ENCODE results near the gene UBE2G2.

UBE2G2 gene

DNA sequence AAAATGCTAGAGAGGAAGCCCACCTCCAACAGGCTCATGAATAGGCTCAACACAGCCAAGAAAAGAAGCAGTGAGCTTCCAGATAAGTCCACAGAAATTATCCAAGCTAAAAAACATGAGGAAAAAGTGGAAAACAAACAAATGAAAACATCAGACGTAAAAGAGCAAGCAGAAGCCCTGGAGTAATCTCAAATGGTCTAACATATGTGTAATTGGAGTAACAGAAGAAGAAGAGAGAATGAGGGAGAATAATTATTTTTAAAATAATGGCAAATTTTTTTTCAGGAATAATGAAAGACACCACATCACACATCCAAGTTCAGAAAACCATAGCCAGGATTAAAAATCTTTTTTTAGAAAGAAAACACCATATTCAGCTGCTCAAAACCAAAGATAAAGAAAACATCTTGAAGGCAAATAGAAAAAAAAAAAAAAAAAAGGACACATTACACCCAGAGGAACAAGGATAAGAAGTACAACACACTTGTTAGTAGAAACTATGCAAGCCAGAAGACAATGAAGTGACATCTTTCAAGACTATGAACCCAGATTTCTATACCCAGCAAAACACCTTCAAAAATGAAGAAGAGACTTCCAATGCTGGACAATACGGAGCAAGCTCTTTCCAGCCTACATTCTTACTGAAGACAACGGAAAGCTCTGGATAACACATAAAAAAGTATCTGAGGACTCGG lies 26.9 kb upstream of the UBE2G2 start:
- H3K79me2 ChIP-seq, result no peaks in the 10 kb centered on the region
- H3K9ac ChIP-seq, result no peak overlapping the region
- no peak overlapping the region for H3K4me2 ChIP-seq (ENCODE audit: low read length)
- H3K27ac ChIP-seq, result no peak overlapping the region
- no peak overlapping the region for H3K4me3 ChIP-seq (ENCODE audit: low read depth, low read length)
- H3K36me3 ChIP-seq (ENCODE audit: control insufficient read depth, insufficient read depth, low read length), result no peaks in the 10 kb centered on the region
- no peak overlapping the region for H2AFZ ChIP-seq
- no peaks in the 10 kb centered on the region for H3K4me1 ChIP-seq
- TF ChIP-seq, protein P1, sequence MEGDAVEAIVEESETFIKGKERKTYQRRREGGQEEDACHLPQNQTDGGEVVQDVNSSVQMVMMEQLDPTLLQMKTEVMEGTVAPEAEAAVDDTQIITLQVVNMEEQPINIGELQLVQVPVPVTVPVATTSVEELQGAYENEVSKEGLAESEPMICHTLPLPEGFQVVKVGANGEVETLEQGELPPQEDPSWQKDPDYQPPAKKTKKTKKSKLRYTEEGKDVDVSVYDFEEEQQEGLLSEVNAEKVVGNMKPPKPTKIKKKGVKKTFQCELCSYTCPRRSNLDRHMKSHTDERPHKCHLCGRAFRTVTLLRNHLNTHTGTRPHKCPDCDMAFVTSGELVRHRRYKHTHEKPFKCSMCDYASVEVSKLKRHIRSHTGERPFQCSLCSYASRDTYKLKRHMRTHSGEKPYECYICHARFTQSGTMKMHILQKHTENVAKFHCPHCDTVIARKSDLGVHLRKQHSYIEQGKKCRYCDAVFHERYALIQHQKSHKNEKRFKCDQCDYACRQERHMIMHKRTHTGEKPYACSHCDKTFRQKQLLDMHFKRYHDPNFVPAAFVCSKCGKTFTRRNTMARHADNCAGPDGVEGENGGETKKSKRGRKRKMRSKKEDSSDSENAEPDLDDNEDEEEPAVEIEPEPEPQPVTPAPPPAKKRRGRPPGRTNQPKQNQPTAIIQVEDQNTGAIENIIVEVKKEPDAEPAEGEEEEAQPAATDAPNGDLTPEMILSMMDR (IDR thresholded peaks at IDR 0.05), result no peak
- H3K27me3 ChIP-seq (ENCODE audit: control insufficient read depth, insufficient read depth, low read length), result no peaks in the 10 kb centered on the region
- H3K9me3 ChIP-seq (ENCODE audit: control insufficient read depth, low read length), result no peaks in the 10 kb centered on the region

- Histone ChIP-seq H3K79me2 (no peaks in the 10 kb centered on the region), H2AFZ (no peak overlapping the region), H3K4me1 (no peaks in the 10 kb centered on the region), H3K9ac (no peak overlapping the region), H3K9me3 (ENCODE audit: control insufficient read depth, low read length) (no peaks in the 10 kb centered on the region), H3K27me3 (ENCODE audit: control insufficient read depth, insufficient read depth, low read length) (no peaks in the 10 kb centered on the region), H3K4me2 (ENCODE audit: low read length) (no peak overlapping the region), H3K27ac (no peak overlapping the region), H3K36me3 (ENCODE audit: control insufficient read depth, insufficient read depth, low read length) (no peaks in the 10 kb centered on the region), H3K4me3 (ENCODE audit: low read depth, low read length) (no peak overlapping the region)
- TF ChIP-seq, protein P1 (IDR thresholded peaks at IDR 0.05), result no peak
Observed at GRCh38 chr21:44823179-44823660, 21.6 kb upstream of the UBE2G2 start.

DNA sequence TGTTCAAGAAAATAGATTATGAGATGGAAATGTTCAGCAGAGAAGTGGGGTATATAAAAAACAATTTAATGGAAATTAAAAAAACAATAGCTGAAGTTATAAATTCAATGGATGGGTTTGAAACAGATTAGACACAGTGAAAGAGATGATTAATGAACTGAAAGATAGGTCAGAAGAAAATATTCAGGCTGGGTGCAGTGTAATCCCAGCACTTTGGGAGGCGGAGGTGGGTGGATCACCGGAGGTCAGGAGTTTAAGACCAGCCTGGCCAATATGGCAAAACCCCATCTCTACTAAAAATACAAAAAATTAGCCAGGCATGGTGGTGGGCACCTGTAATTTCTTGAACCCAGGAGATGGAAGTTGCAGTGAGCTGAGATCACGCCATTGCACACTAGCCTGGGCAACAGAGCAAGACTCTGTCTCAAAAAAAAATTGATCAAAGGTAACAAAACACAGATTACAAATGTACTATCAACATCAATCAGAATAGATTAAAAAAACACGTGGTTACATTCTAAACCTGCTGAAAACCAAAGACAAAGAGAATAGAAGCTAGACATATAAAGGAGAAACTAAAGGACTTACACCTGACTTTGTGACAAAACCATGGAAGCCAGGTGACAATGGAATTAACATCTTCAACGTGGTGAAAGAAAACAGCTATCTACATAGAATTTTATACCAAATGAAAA lies 21.0 kb upstream of the UBE2G2 start:
- H3K4me1 ChIP-seq, result no peaks in the 10 kb centered on the region
- H3K4me3 ChIP-seq (ENCODE audit: low read depth, low read length), result no peak overlapping the region
- no peaks in the 10 kb centered on the region for H3K9me3 ChIP-seq (ENCODE audit: control insufficient read depth, low read length)
- TF ChIP-seq, protein P1 (IDR thresholded peaks at IDR 0.05), result no peak
- H3K27me3 ChIP-seq (ENCODE audit: control insufficient read depth, insufficient read depth, low read length), result no peaks in the 10 kb centered on the region
- no peaks in the 10 kb centered on the region for H3K79me2 ChIP-seq
- no peaks in the 10 kb centered on the region for H3K36me3 ChIP-seq (ENCODE audit: control insufficient read depth, insufficient read depth, low read length)
- no peak overlapping the region for H2AFZ ChIP-seq
- H3K9ac ChIP-seq, result no peak overlapping the region
- H3K27ac ChIP-seq, result no peak overlapping the region
- no peak overlapping the region for H3K4me2 ChIP-seq (ENCODE audit: low read length)

DNA sequence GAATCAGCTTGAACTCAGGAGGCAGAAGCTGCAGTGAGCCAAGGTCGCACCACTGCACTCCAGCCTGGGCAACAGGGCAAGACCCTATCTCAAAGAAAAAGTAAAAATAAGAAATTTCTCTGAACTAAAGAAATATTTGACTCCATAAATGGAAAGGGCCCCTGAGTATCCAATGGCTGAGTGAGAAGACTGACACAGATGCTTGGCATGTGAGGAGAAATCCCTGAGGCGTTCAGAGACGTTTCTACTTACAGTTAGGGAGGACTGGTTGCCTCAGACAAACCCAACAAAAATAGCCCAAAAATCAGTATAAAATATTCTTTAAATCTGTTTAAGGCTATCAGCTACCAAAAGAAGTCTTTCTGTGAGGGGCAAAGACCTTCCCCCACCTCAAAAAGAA lies 19.2 kb upstream of the UBE2G2 start:
- no peaks in the 10 kb centered on the region for H3K79me2 ChIP-seq
- no peak overlapping the region for H3K4me3 ChIP-seq (ENCODE audit: low read depth, low read length)
- no peak overlapping the region for H3K27ac ChIP-seq
- H2AFZ ChIP-seq, result no peak overlapping the region
- no peaks in the 10 kb centered on the region for H3K4me1 ChIP-seq
- TF ChIP-seq, protein P1 (IDR thresholded peaks at IDR 0.05), result no peak
- H3K36me3 ChIP-seq (ENCODE audit: control insufficient read depth, insufficient read depth, low read length), result no peaks in the 10 kb centered on the region
- H3K9me3 ChIP-seq (ENCODE audit: control insufficient read depth, low read length), result no peaks in the 10 kb centered on the region
- H3K27me3 ChIP-seq (ENCODE audit: control insufficient read depth, insufficient read depth, low read length), result no peaks in the 10 kb centered on the region
- no peak overlapping the region for H3K4me2 ChIP-seq (ENCODE audit: low read length)
- H3K9ac ChIP-seq, result no peak overlapping the region
